Natural killer cell (primary cell): ENCODE results near the gene RREB1. TPM values are rescaled to one million over a fixed set of nuclear protein-coding genes. Genes with fewer than 3 reads are reported as not detected.

Experiments
- ATAC-seq, 3 donors: fragments of 150-1000 bp in 2 of 3; fragments of 200-7000 bp in 1 of 3; cut with Tn5 transposase; 1 replicate in 1 of 3; 2 replicates in 2 of 3; pipeline ENCODE4 v1.10.0; 2021; ENCODE audit warnings: mild to moderate bottlenecking in 2 of 3, moderate library complexity in 2 of 3
- DNase-seq, 2 donors: peaks; one replicate each; pipeline versions ENCODE4 v3.0.0 to v3.0.0-alpha.2; 2013 to 2021; ENCODE audit warnings: mixed read lengths in 1 of 2
- H3K27ac ChIP-seq: one replicate; pipeline ENCODE4 v1.5.1; 2013; ENCODE audit warnings: mild to moderate bottlenecking, low read length
- H3K27me3 ChIP-seq: one replicate; pipeline ENCODE4 v1.6.1; 2013; ENCODE audit warnings: low read length; ENCODE audit not compliant: control insufficient read depth, insufficient read depth
- H3K36me3 ChIP-seq: one replicate; pipeline ENCODE4 v1.6.1; 2013; ENCODE audit warnings: low read length; ENCODE audit not compliant: control insufficient read depth, insufficient read depth
- H3K4me1 ChIP-seq: one replicate; pipeline ENCODE4 v1.6.1; 2013; ENCODE audit warnings: low read length; ENCODE audit not compliant: control insufficient read depth, insufficient read depth
- H3K4me3 ChIP-seq: one replicate; pipeline ENCODE4 v1.5.1; 2013; ENCODE audit warnings: low read length
- H3K9me3 ChIP-seq: one replicate; pipeline ENCODE4 v1.6.1; 2013; ENCODE audit warnings: low read length; ENCODE audit not compliant: control insufficient read depth, insufficient read depth
- H3K27ac Mint-ChIP-seq, 2 donors: one replicate each; pipeline ENCODE4 v1.8.0; 2022; ENCODE audit warnings: mild to moderate bottlenecking in 2 of 2, mixed read lengths in 2 of 2, moderate library complexity in 1 of 2
- H3K27me3 Mint-ChIP-seq, 2 donors: one replicate each; pipeline ENCODE4 v1.8.0; 2022; ENCODE audit warnings: low read depth in 2 of 2, mixed read lengths in 2 of 2
- H3K36me3 Mint-ChIP-seq: one replicate; pipeline ENCODE4 v1.8.0; 2022; ENCODE audit warnings: mixed read lengths
- H3K4me1 Mint-ChIP-seq, 2 donors: one replicate each; pipeline ENCODE4 v1.8.0; 2022; ENCODE audit warnings: mixed read lengths in 2 of 2
- H3K4me3 Mint-ChIP-seq: one replicate; pipeline ENCODE4 v1.8.0; 2022; ENCODE audit warnings: mild to moderate bottlenecking, moderate library complexity, mixed read lengths
- H3K9me3 Mint-ChIP-seq, 2 donors: one replicate each; pipeline ENCODE4 v1.8.0; 2022; ENCODE audit warnings: mixed read lengths in 2 of 2
- WGBS: methylation state at CpG from one replicate; pipeline ENCODE4 v1.1.7; 2013; ENCODE audit warnings: missing lambda C conversion rate; ENCODE audit not compliant: insufficient coverage; 5-methylcytosine and 5-hydroxymethylcytosine counted together
- intact Hi-C: fragments of 100-400 bp; cut with micrococcal nuclease; formaldehyde crosslinking; loops from one replicate; pipeline ENCODE4 v1.14.2; 2022
- total RNA-seq, 4 donors: library from RNA; stranded (reverse); fragments of 120-200 nt in 1 of 4; gene quantifications; one replicate each; pipeline versions ENCODE4 v1.2.3 to v1.2.4, GENCODE V29; 2013 to 2022
- TF ChIP-seq, protein P1 (sequence below): fragments of 200-600 bp; IDR thresholded peaks from one replicate; pipeline ENCODE4 v1.8.0; 2022; ENCODE audit warnings: antibody characterized with exemption

RREB1 gene
- total RNA-seq, 3 donors from 2014 or later (not counting 1 experiment from before 2014, with no cell fraction given): 42.2 to 51.8 (median 44.0) TPM

DNA sequence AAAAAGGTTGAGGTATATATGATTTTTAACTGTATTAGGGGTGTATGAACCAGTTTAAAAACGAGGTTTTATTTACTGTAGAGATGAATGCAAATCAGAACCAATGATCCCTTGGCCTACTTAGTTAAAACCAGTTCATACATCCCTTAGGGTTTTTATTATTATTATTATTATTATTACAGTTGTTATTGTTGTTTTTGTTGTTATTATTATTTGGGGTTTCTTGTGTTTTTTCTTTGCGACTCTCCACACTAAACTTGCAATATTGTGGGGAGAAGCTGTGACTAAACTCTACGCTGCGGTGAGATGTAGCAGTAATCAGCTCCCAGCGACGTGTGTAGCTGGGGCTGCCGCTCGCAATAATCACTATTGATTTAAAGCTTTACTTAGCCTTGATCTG is 143.1 kb downstream of the RREB1 start:
- Histone ChIP-seq H3K9me3 (peaks cover under 1% of the 10 kb centered on the region), H3K27me3 (no peaks in the 10 kb centered on the region), H3K27ac (no peak overlapping the region), H3K4me3 (no peak overlapping the region), H3K4me1 (no peaks in the 10 kb centered on the region), H3K36me3 (peaks cover 32% of the 10 kb centered on the region)
- TF ChIP-seq, protein P1, sequence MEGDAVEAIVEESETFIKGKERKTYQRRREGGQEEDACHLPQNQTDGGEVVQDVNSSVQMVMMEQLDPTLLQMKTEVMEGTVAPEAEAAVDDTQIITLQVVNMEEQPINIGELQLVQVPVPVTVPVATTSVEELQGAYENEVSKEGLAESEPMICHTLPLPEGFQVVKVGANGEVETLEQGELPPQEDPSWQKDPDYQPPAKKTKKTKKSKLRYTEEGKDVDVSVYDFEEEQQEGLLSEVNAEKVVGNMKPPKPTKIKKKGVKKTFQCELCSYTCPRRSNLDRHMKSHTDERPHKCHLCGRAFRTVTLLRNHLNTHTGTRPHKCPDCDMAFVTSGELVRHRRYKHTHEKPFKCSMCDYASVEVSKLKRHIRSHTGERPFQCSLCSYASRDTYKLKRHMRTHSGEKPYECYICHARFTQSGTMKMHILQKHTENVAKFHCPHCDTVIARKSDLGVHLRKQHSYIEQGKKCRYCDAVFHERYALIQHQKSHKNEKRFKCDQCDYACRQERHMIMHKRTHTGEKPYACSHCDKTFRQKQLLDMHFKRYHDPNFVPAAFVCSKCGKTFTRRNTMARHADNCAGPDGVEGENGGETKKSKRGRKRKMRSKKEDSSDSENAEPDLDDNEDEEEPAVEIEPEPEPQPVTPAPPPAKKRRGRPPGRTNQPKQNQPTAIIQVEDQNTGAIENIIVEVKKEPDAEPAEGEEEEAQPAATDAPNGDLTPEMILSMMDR: no peak
- Mint-ChIP-seq H3K36me3 (peaks cover 9% of the 10 kb centered on the region), H3K4me1 (peaks cover 0 to 8% of the 10 kb centered on the region in 2 donors), H3K27ac (no peak overlapping the region), H3K4me3 (no peak overlapping the region), H3K9me3 (no peaks in the 10 kb centered on the region), H3K27me3 (no peaks in the 10 kb centered on the region)
- 98% methylated on average over 7 of the region's 8 CpGs for WGBS
- DNase-seq (no peak), ATAC-seq (no peak)
- intact Hi-C loops: no loop called here

DNA sequence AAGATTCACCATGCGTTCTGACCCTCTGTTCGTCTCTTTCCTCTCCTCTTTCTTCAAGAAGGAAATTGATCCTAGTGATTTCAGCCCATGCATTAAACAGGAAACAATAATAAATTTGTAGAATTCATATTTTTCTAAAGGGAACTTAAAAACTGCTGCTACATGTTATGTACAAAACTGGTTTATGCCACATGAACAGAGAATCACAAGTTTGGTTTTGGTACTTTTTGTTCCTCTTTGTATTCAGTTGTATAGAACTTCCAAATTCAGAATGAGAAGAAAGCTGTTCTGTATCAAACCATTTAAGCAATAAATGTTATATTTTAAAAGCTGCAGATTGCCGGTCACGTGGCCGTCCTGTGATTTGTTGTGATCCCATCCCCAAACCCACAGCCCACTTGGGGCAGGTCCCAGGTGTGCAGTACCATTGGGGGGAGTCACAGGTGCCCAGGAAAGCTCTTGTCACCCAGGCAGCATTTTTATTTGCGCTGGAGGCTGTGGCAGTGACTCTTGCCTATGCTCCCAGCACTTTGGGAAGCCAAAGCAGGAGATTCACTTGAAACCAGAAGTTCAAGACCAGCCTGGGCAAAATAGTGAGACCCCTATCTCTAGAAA is 144.0 kb downstream of the RREB1 start:
- Histone ChIP-seq H3K27ac (no peak overlapping the region), H3K36me3 (peaks cover 29% of the 10 kb centered on the region)
- ATAC-seq: no peak

DNA sequence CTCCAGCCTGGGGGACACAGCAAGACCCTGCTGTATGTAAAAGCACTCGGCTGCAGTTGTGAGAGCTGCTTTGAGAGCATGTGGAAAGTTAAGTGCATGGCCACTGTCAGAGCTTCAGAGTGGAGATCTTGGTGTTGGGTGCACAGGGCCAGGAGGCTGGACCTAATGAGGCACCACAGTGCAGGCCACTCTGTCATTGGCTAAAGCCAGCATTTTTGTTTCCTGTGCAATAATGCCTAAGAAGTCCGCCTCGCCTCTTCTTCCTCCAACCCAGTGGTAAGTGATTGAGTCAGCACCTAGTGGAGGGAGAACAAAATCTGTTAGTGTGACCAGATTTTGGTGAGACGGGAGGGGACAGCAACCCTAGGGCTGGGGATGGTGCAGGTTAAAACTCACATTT is 144.6 kb downstream of the RREB1 start:
- H3K4me1 Mint-ChIP-seq: peaks cover 0 to 8% of the 10 kb centered on the region in 2 donors
- no peak overlapping the region for H3K4me3 Mint-ChIP-seq
- peaks cover 2% of the 10 kb centered on the region for H3K9me3 ChIP-seq
- H3K27me3 Mint-ChIP-seq: no peaks in the 10 kb centered on the region
- peaks cover 9% of the 10 kb centered on the region for H3K36me3 Mint-ChIP-seq
- ATAC-seq: no peak
- H3K4me3 ChIP-seq: no peak overlapping the region
- no peaks in the 10 kb centered on the region for H3K9me3 Mint-ChIP-seq
- no peaks in the 10 kb centered on the region for H3K4me1 ChIP-seq
- H3K27ac Mint-ChIP-seq: no peak overlapping the region
- intact Hi-C loops: no loop called here
- H3K27ac ChIP-seq: no peak overlapping the region
- H3K36me3 ChIP-seq: peaks cover 26% of the 10 kb centered on the region
- TF ChIP-seq, protein P1: no peak
- DNase-seq: no peak
- H3K27me3 ChIP-seq: no peaks in the 10 kb centered on the region
- WGBS: 89% methylated on average over 4 of the region's 4 CpGs

More for the DNA sequence above, 144.0 kb downstream of the RREB1 start:
- H3K9me3 Mint-ChIP-seq: no peaks in the 10 kb centered on the region
- Histone ChIP-seq H3K27me3 (no peaks in the 10 kb centered on the region), H3K9me3 (peaks cover 2% of the 10 kb centered on the region), H3K4me1 (no peaks in the 10 kb centered on the region), H3K4me3 (no peak overlapping the region)
- peaks cover 9% of the 10 kb centered on the region for H3K36me3 Mint-ChIP-seq
- intact Hi-C loops: no loop called here
- no peak overlapping the region for H3K4me3 Mint-ChIP-seq
- TF ChIP-seq, protein P1: no peak
- 89% methylated on average over 6 of the region's 6 CpGs for WGBS
- H3K27me3 Mint-ChIP-seq: no peaks in the 10 kb centered on the region
- H3K27ac Mint-ChIP-seq: no peak overlapping the region
- no peak for DNase-seq
- peaks cover 0 to 8% of the 10 kb centered on the region in 2 donors for H3K4me1 Mint-ChIP-seq
